Measurements from ENCODE around the gene KCNQ5. TPM values are rescaled to one million over a fixed set of nuclear protein-coding genes. Genes with fewer than 3 reads are reported as not detected.

KCNQ5 gene
- total RNA-seq, 1 donor from 2014 or later, result 1.5 TPM

GRCh38 chr6:73209117-73209516 lies 587.3 kb downstream of the KCNQ5 start:
- no peaks in the 10 kb centered on the region for H3K27me3 Mint-ChIP-seq (ENCODE audit: unreplicated experiment)
- H3K27ac Mint-ChIP-seq (ENCODE audit: unreplicated experiment), result no peak overlapping the region
- TF ChIP-seq CTCF (IDR thresholded peaks at IDR 0.05; ENCODE audit: partially characterized antibody, unreplicated experiment), result no peak
- H3K4me1 Mint-ChIP-seq (ENCODE audit: low read depth, unreplicated experiment), result no peaks in the 10 kb centered on the region
- DNase-seq, result no peak
- H3K9me3 Mint-ChIP-seq (ENCODE audit: unreplicated experiment), result peaks cover 2% of the 10 kb centered on the region
- no peak overlapping the region for H3K4me3 Mint-ChIP-seq (ENCODE audit: unreplicated experiment)
- no peaks in the 10 kb centered on the region for H3K36me3 Mint-ChIP-seq (ENCODE audit: unreplicated experiment)

- no peaks in the 10 kb centered on the region for H3K4me1 Mint-ChIP-seq (ENCODE audit: low read depth, unreplicated experiment)
- no peak for DNase-seq
- H3K4me3 Mint-ChIP-seq (ENCODE audit: unreplicated experiment), result no peak overlapping the region
- no peaks in the 10 kb centered on the region for H3K36me3 Mint-ChIP-seq (ENCODE audit: unreplicated experiment)
- no peak for TF ChIP-seq CTCF (IDR thresholded peaks at IDR 0.05; ENCODE audit: partially characterized antibody, unreplicated experiment)
- no peaks in the 10 kb centered on the region for H3K9me3 Mint-ChIP-seq (ENCODE audit: unreplicated experiment)
- no peak overlapping the region for H3K27ac Mint-ChIP-seq (ENCODE audit: unreplicated experiment)
- peaks cover 2% of the 10 kb centered on the region for H3K27me3 Mint-ChIP-seq (ENCODE audit: unreplicated experiment)
These were observed 595.0 kb downstream of the KCNQ5 start for GRCh38 chr6:73216859-73217258.

GRCh38 chr6:73225396-73225795 lies 603.5 kb downstream of the KCNQ5 start, which contains the start of gene KHDC1L:
KHDC1L (minus strand) TSS chr6:73225496; CDS start chr6:73225408, 88 bp downstream.
- TF ChIP-seq CTCF (IDR thresholded peaks at IDR 0.05; ENCODE audit: partially characterized antibody, unreplicated experiment), result no peak
- Mint-ChIP-seq H3K4me3 (ENCODE audit: unreplicated experiment) (no peak within 1 kb of the TSS), H3K27me3 (ENCODE audit: unreplicated experiment) (peaks cover 4% of the 10 kb centered on the region), H3K4me1 (ENCODE audit: low read depth, unreplicated experiment) (no peaks in the 10 kb centered on the region), H3K36me3 (ENCODE audit: unreplicated experiment) (peaks cover 6% of the 10 kb centered on the region), H3K9me3 (ENCODE audit: unreplicated experiment) (no peaks in the 10 kb centered on the region), H3K27ac (ENCODE audit: unreplicated experiment) (no peak within 1 kb of the TSS)
- DNase-seq, result no peak

GRCh38 chr6:73227606-73228255 lies 605.9 kb downstream of the KCNQ5 start:
- Mint-ChIP-seq H3K4me3 (ENCODE audit: unreplicated experiment) (no peak overlapping the region), H3K27ac (ENCODE audit: unreplicated experiment) (no peak overlapping the region), H3K27me3 (ENCODE audit: unreplicated experiment) (peaks cover 2% of the 10 kb centered on the region), H3K9me3 (ENCODE audit: unreplicated experiment) (no peaks in the 10 kb centered on the region), H3K36me3 (ENCODE audit: unreplicated experiment) (peaks cover 6% of the 10 kb centered on the region), H3K4me1 (ENCODE audit: low read depth, unreplicated experiment) (no peaks in the 10 kb centered on the region)
- no peak for TF ChIP-seq CTCF (IDR thresholded peaks at IDR 0.05; ENCODE audit: partially characterized antibody, unreplicated experiment)
- DNase-seq, result no peak

GRCh38 chr6:73231986-73232391 lies 610.1 kb downstream of the KCNQ5 start:
- DNase-seq, result no peak
- H3K9me3 Mint-ChIP-seq (ENCODE audit: unreplicated experiment), result no peaks in the 10 kb centered on the region
- H3K36me3 Mint-ChIP-seq (ENCODE audit: unreplicated experiment), result no peaks in the 10 kb centered on the region
- H3K27me3 Mint-ChIP-seq (ENCODE audit: unreplicated experiment), result no peaks in the 10 kb centered on the region
- H3K4me3 Mint-ChIP-seq (ENCODE audit: unreplicated experiment), result no peak overlapping the region
- no peaks in the 10 kb centered on the region for H3K4me1 Mint-ChIP-seq (ENCODE audit: low read depth, unreplicated experiment)
- H3K27ac Mint-ChIP-seq (ENCODE audit: unreplicated experiment), result no peak overlapping the region
- no peak for TF ChIP-seq CTCF (IDR thresholded peaks at IDR 0.05; ENCODE audit: partially characterized antibody, unreplicated experiment)
